Ovary (tissue), 3 donors: Measurements from ENCODE around the gene PDE4DIP.
"Not testable (repeated sequence)": the region's sequence is repeated elsewhere in the genome, so short reads cannot be mapped to it uniquely, and the experiment has no call there.

Experiments
- POLR2A ChIP-seq: fragments of 450-650 bp; IDR thresholded peaks from one replicate; pipeline ENCODE4 v1.6.1; 2017; ENCODE audit warnings: antibody characterized with exemption, mild to moderate bottlenecking, moderate library complexity
- TF ChIP-seq, protein P1 (sequence below), 3 donors: fragments of 450-650 bp in 2 of 3; fragments of 200-600 bp in 1 of 3; IDR thresholded peaks; one replicate each; pipeline versions ENCODE4 v1.5.1 to v1.8.0; 2016 to 2022; ENCODE audit warnings: antibody characterized with exemption in 3 of 3, mild to moderate bottlenecking in 1 of 3
- donor health status: DM: no; HTN: no; CAD: no.

- TF ChIP-seq, protein P1, sequence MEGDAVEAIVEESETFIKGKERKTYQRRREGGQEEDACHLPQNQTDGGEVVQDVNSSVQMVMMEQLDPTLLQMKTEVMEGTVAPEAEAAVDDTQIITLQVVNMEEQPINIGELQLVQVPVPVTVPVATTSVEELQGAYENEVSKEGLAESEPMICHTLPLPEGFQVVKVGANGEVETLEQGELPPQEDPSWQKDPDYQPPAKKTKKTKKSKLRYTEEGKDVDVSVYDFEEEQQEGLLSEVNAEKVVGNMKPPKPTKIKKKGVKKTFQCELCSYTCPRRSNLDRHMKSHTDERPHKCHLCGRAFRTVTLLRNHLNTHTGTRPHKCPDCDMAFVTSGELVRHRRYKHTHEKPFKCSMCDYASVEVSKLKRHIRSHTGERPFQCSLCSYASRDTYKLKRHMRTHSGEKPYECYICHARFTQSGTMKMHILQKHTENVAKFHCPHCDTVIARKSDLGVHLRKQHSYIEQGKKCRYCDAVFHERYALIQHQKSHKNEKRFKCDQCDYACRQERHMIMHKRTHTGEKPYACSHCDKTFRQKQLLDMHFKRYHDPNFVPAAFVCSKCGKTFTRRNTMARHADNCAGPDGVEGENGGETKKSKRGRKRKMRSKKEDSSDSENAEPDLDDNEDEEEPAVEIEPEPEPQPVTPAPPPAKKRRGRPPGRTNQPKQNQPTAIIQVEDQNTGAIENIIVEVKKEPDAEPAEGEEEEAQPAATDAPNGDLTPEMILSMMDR (IDR thresholded peaks at IDR 0.05) = not testable (repeated sequence)
- TF ChIP-seq POLR2A = not testable (repeated sequence)
Observed at GRCh38 chr1:148888597-148888996, 44.4 kb downstream of the PDE4DIP start.
